T-cell (primary cell): ENCODE data around the gene RGS14. TPM values are rescaled to one million over a fixed set of nuclear protein-coding genes. Genes with fewer than 3 reads are reported as not detected.
"Not testable (repeated sequence)": the region's sequence is repeated elsewhere in the genome, so short reads cannot be mapped to it uniquely, and the experiment has no call there.

Experiments
- ATAC-seq, 4 experiments: fragments of 200-7000 bp in 3 of 4; fragments of 150-1000 bp in 1 of 4; cut with Tn5 transposase; replicated peaks in 1 of 4; 1 replicate in 3 of 4; 2 replicates in 1 of 4; pipeline ENCODE4 v1.10.0; 2021; ENCODE audit warnings: moderate library complexity in 3 of 4, mild to moderate bottlenecking in 2 of 4, moderate number of reproducible peaks in 1 of 4
- CTCF ChIA-PET, 2 donors: fragments of 300-600 bp; sonication (Branson Sonifier 250); formaldehyde crosslinking; loops; one replicate each; lab custom pipeline; 2022; ENCODE audit warnings: antibody characterized with exemption in 2 of 2; lab: Charles Lee
- POLR2A ChIA-PET, 2 donors: fragments of 300-600 bp; sonication (Branson Sonifier 250); formaldehyde crosslinking; loops; one replicate each; lab custom pipeline; 2022; ENCODE audit warnings: antibody characterized with exemption in 2 of 2; lab: Charles Lee
- DNase-seq, 35 experiments: peaks; one replicate each; pipeline versions ENCODE4 v3.0.0 to v3.0.0-alpha.2; 2013 to 2023
- H3K27ac ChIP-seq: one replicate; pipeline ENCODE4 v1.5.1; 2013; ENCODE audit warnings: low read length
- H3K27me3 ChIP-seq, 2 experiments: replicated peaks in 1 of 2; 1 replicate in 1 of 2; 2 replicates in 1 of 2; pipeline versions ENCODE4 v1.6.1 to v1.7.0; 2013; ENCODE audit warnings: low read length in 1 of 2, mixed read lengths in 1 of 2; ENCODE audit not compliant: control insufficient read depth in 2 of 2, insufficient read depth in 2 of 2; ENCODE audit errors: extremely low read depth in 1 of 2
- H3K36me3 ChIP-seq, 2 donors: 1 replicate in 1 of 2; 2 replicates in 1 of 2; pipeline versions ENCODE4 v1.6.1 to v1.7.0; 2013; ENCODE audit warnings: low read length in 1 of 2; ENCODE audit not compliant: control insufficient read depth in 2 of 2, insufficient read depth in 1 of 2; ENCODE audit errors: extremely low read depth in 1 of 2
- H3K4me1 ChIP-seq, 2 experiments: 1 replicate in 1 of 2; 2 replicates in 1 of 2; pipeline versions ENCODE4 v1.6.1 to v1.7.0; 2013; ENCODE audit warnings: low read length in 2 of 2, mixed read lengths in 1 of 2; ENCODE audit not compliant: insufficient read depth in 2 of 2, control insufficient read depth in 1 of 2; ENCODE audit errors: extremely low read depth in 1 of 2
- H3K4me3 ChIP-seq, 2 donors: 1 replicate in 1 of 2; 2 replicates in 1 of 2; pipeline versions ENCODE4 v1.5.1 to v1.7.0; 2013; ENCODE audit warnings: mild to moderate bottlenecking in 2 of 2, low read length in 1 of 2, moderate library complexity in 1 of 2; ENCODE audit not compliant: control insufficient read depth in 1 of 2; ENCODE audit errors: extremely low read depth in 1 of 2
- H3K9me3 ChIP-seq: 2 replicates; pipeline ENCODE4 v1.7.0; 2013
- H3K27ac Mint-ChIP-seq, 2 donors: one replicate each; pipeline ENCODE4 v1.8.0; 2020 to 2021; ENCODE audit warnings: mild to moderate bottlenecking in 2 of 2, mixed read lengths in 2 of 2
- H3K27me3 Mint-ChIP-seq, 2 donors: one replicate each; pipeline ENCODE4 v1.8.0; 2021 to 2022; ENCODE audit warnings: mixed read lengths in 2 of 2
- H3K36me3 Mint-ChIP-seq: one replicate; pipeline ENCODE4 v1.8.0; 2021; ENCODE audit warnings: mixed read lengths
- H3K4me1 Mint-ChIP-seq, 3 donors: one replicate each; pipeline ENCODE4 v1.8.0; 2020 to 2022; ENCODE audit warnings: mixed read lengths in 3 of 3, mild to moderate bottlenecking in 1 of 3
- H3K4me3 Mint-ChIP-seq, 3 donors: one replicate each; pipeline ENCODE4 v1.8.0; 2020 to 2022; ENCODE audit warnings: mild to moderate bottlenecking in 3 of 3, mixed read lengths in 3 of 3, moderate library complexity in 3 of 3
- H3K9me3 Mint-ChIP-seq, 3 donors: one replicate each; pipeline ENCODE4 v1.8.0; 2020 to 2022; ENCODE audit warnings: mixed read lengths in 3 of 3
- whole genome bisulfite sequencing: methylation state at CpG from one replicate; pipeline ENCODE4 v1.1.5; 2013; ENCODE audit warnings: missing lambda C conversion rate; ENCODE audit not compliant: insufficient coverage; 5-methylcytosine and 5-hydroxymethylcytosine counted together
- total RNA-seq, 35 experiments: library from RNA in 6 of 35; stranded (reverse) in 6 of 35; fragments of 120-200 nt in 1 of 35; gene quantifications; one replicate each; pipeline versions ENCODE4 v1.2.1 to v1.2.4 and lab custom pipeline; 2013 to 2026

RGS14 gene
- total RNA-seq, 5 donors from 2014 or later (not counting 1 experiment from before 2014, with no cell fraction given): 85.7 to 209 (median 195) TPM

GRCh38 chr5:177420472-177420871 is 62.7 kb downstream of the RGS14 start:
- H3K9me3 Mint-ChIP-seq, H3K9me3 ChIP-seq, H3K27ac Mint-ChIP-seq, POLR2A ChIA-PET, H3K36me3 ChIP-seq, H3K27me3 Mint-ChIP-seq, H3K27me3 ChIP-seq, DNase-seq, ATAC-seq, H3K4me3 ChIP-seq, H3K4me3 Mint-ChIP-seq, H3K27ac ChIP-seq, H3K36me3 Mint-ChIP-seq, CTCF ChIA-PET: not testable (repeated sequence)
- H3K4me1 Mint-ChIP-seq: peaks cover 8 to 20% (median 15%) of the 10 kb centered on the region in 3 donors
- 87% methylated on average over 6 of the region's 7 CpGs for WGBS
- peaks cover 9 to 24% of the 10 kb centered on the region in 2 experiments for H3K4me1 ChIP-seq

DNA sequence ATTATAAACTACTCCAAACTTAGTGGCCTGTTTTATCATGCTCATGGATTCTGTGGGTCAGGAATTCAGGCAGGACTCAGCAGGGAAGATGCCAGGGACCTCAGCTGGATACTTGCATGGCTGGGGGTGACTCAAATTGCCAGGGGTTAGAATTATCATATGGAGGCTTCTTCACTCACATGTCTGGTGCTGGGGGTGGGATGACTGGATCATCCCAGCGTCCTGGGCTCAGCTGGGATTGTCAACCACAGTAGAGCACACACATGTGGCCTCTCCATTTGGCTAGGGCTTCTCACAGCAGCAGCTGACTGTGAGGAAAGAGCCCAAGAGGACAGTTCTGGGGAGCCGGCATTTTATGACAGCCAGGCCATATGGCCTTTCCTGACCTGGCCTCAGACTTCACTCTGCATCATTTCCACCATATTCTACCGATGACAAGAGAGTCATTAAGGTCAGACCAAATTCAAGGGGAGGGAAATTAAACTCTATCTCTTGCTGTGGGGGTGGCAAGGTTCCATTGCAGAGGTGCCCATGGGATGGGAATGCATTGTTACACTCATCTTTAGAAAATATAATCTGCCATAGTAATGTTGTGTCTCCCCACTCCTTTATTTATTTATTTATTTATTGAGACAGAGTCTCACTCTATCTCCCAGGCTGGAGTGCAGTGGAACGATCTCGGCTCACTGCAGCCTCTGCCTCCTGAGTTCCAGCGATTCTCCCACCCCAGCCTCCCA is 63.5 kb downstream of the RGS14 start:
- Mint-ChIP-seq H3K27ac (no peak overlapping the region), H3K4me3 (no peak overlapping the region), H3K27me3 (no peaks in the 10 kb centered on the region), H3K4me1 (peaks cover 12 to 23% (median 18%) of the 10 kb centered on the region in 3 donors), H3K36me3 (no peaks in the 10 kb centered on the region), H3K9me3 (no peaks in the 10 kb centered on the region)
- WGBS: no CpG with 5 or more reads among the region's 6 CpGs
- DNase-seq (no peak), ATAC-seq (no peak)
- Histone ChIP-seq H3K36me3 (no peaks in the 10 kb centered on the region), H3K4me1 (peaks cover 10 to 26% of the 10 kb centered on the region in 2 experiments), H3K9me3 (no peaks in the 10 kb centered on the region), H3K27me3 (no peaks in the 10 kb centered on the region), H3K4me3 (no peak overlapping the region), H3K27ac (no peak overlapping the region)
- ChIA-PET POLR2A (no interaction called here), CTCF (interaction anchor here in 1 of 2 donors (1.2 kb wide), 1 partner anchor 13 kb away, joined by 3 read pairs; no protein-coding TSS in a partner anchor)

Other genes with a start within 250 kb of the RGS14 start
- gene NSD1, start 224.2 kb upstream of the RGS14 start, total RNA-seq: 100 to 1,000 TPM in 3 of 5 donors, 10 to 100 TPM in 2; 89.5 to 113 (median 103) TPM
- gene RAB24, start 54.2 kb upstream of the RGS14 start, total RNA-seq: 10 to 100 TPM; 18.2 to 34.0 (median 25.2) TPM
- 10 to 100 TPM; 52.0 to 84.9 (median 74.5) TPM for gene PRELID1, start 54.1 kb upstream of the RGS14 start, total RNA-seq
- 10 to 100 TPM in 4 of 5 donors, 1 to 10 TPM in 1; 9.3 to 15.2 (median 12.4) TPM for gene MXD3, start 46.0 kb upstream of the RGS14 start, total RNA-seq
- 100 to 1,000 TPM in 3 of 5 donors, 10 to 100 TPM in 2; 67.2 to 122 (median 106) TPM for gene LMAN2, start 6.3 kb upstream of the RGS14 start, total RNA-seq
- under 1 TPM in 3 of 5 donors, not detected in 2; 0.13 to 0.18 (median 0.16) TPM for gene SLC34A1, start 26.5 kb downstream of the RGS14 start, total RNA-seq
- gene PFN3, start 42.7 kb downstream of the RGS14 start, total RNA-seq: not detected
- under 1 TPM in 4 of 5 donors, not detected in 1; 0.28 to 0.98 (median 0.42) TPM for gene F12, start 51.6 kb downstream of the RGS14 start, total RNA-seq
- 100 to 1,000 TPM; 196 to 226 (median 216) TPM for gene GRK6, start 68.8 kb downstream of the RGS14 start, total RNA-seq
- gene PRR7, start 88.9 kb downstream of the RGS14 start, total RNA-seq: 10 to 100 TPM in 4 of 5 donors, 1 to 10 TPM in 1; 9.5 to 28.2 (median 12.3) TPM
- 10 to 100 TPM; 11.6 to 41.3 (median 21.1) TPM for gene DBN1, start 115.7 kb downstream of the RGS14 start, total RNA-seq
- 10 to 100 TPM in 4 of 5 donors, 1 to 10 TPM in 1; 9.8 to 17.8 (median 12.8) TPM for gene PDLIM7, start 139.7 kb downstream of the RGS14 start, total RNA-seq
- 1 to 10 TPM; 1.1 to 5.8 (median 4.3) TPM for gene DOK3, start 151.9 kb downstream of the RGS14 start, total RNA-seq
- gene DDX41, start 159.0 kb downstream of the RGS14 start, total RNA-seq: 100 to 1,000 TPM in 3 of 5 donors, 10 to 100 TPM in 2; 64.8 to 118 (median 106) TPM
- gene FAM193B, start 196.6 kb downstream of the RGS14 start, total RNA-seq: 100 to 1,000 TPM; 162 to 233 (median 217) TPM
- 10 to 100 TPM; 51.2 to 96.1 (median 84.8) TPM for gene TMED9, start 234.3 kb downstream of the RGS14 start, total RNA-seq
- 10 to 100 TPM; 30.4 to 46.7 (median 39.1) TPM for gene B4GALT7, start 242.2 kb downstream of the RGS14 start, total RNA-seq